Anterior cingulate cortex (tissue), 58 donors: ENCODE data around the gene FRMD4A.

Experiments
- DNase-seq, 58 donors: peaks; one replicate each; lab custom pipeline; 2025; lab: John Stamatoyannopoulos, UW

The FRMD4A gene

GRCh38 chr10:13754277-13754676, 576.4 kb downstream of the FRMD4A start:
- peak in 1 of 58 donors; percentile 42 for DNase-seq

- no peak for DNase-seq
These were observed 579.4 kb downstream of the FRMD4A start for GRCh38 chr10:13751191-13751764.

- DNase-seq, result no peak
These were observed 580.2 kb downstream of the FRMD4A start for GRCh38 chr10:13750299-13751190.

- DNase-seq, result no peak
These were observed 585.5 kb downstream of the FRMD4A start for GRCh38 chr10:13745271-13745670.

- DNase-seq, result no peak
These were observed 586.8 kb downstream of the FRMD4A start for GRCh38 chr10:13743963-13744362.

GRCh38 chr10:13743101-13743693, 587.5 kb downstream of the FRMD4A start:
- no peak for DNase-seq

GRCh38 chr10:13741438-13741837, 589.3 kb downstream of the FRMD4A start:
- no peak for DNase-seq

GRCh38 chr10:13740461-13740860, 590.3 kb downstream of the FRMD4A start:
- DNase-seq, result no peak

GRCh38 chr10:13739183-13739582, 591.5 kb downstream of the FRMD4A start:
- DNase-seq, result no peak

- DNase-seq, result no peak
These were observed 594.2 kb downstream of the FRMD4A start for GRCh38 chr10:13736506-13736905.

GRCh38 chr10:13734151-13734550, 596.6 kb downstream of the FRMD4A start:
- no peak for DNase-seq

GRCh38 chr10:13733071-13733470, 597.7 kb downstream of the FRMD4A start:
- no peak for DNase-seq

- DNase-seq, result no peak
These were observed 598.3 kb downstream of the FRMD4A start for GRCh38 chr10:13732465-13732881.

GRCh38 chr10:13731799-13732198, 598.9 kb downstream of the FRMD4A start:
- no peak for DNase-seq

GRCh38 chr10:13730956-13731355, 599.8 kb downstream of the FRMD4A start:
- DNase-seq, result no peak

GRCh38 chr10:13730306-13730652, 600.4 kb downstream of the FRMD4A start:
- DNase-seq, result no peak

- DNase-seq, result no peak
These were observed 601.0 kb downstream of the FRMD4A start for GRCh38 chr10:13729586-13730305.

- no peak for DNase-seq
These were observed 601.7 kb downstream of the FRMD4A start for GRCh38 chr10:13728898-13729535.

GRCh38 chr10:13725594-13725993, 605.1 kb downstream of the FRMD4A start:
- DNase-seq, result no peak

GRCh38 chr10:13724484-13724883, 606.2 kb downstream of the FRMD4A start:
- DNase-seq, result peak in 2 of 58 donors; percentile 9 to 60
